AG09309 (cell line): ENCODE data around the gene YWHAH.

Experiments used
- DNase-seq: peaks from one replicate; pipeline ENCODE4 v3.0.0-alpha.2; 2010; ENCODE audit warnings: low read depth
- H3K4me3 ChIP-seq: 2 replicates; pipeline ENCODE4 v1.5.1; 2011; ENCODE audit warnings: mild to moderate bottlenecking, low read depth, low read length, moderate library complexity; ENCODE audit not compliant: control insufficient read depth
- TF ChIP-seq, protein P1 (sequence below): IDR thresholded peaks from 2 replicates; pipeline ENCODE4 v1.5.1; 2011; ENCODE audit warnings: mild to moderate bottlenecking, low read depth, low read length, inconsistent platforms; ENCODE audit not compliant: insufficient read depth, control insufficient read depth; ENCODE audit errors: missing control alignments

The YWHAH gene

DNA sequence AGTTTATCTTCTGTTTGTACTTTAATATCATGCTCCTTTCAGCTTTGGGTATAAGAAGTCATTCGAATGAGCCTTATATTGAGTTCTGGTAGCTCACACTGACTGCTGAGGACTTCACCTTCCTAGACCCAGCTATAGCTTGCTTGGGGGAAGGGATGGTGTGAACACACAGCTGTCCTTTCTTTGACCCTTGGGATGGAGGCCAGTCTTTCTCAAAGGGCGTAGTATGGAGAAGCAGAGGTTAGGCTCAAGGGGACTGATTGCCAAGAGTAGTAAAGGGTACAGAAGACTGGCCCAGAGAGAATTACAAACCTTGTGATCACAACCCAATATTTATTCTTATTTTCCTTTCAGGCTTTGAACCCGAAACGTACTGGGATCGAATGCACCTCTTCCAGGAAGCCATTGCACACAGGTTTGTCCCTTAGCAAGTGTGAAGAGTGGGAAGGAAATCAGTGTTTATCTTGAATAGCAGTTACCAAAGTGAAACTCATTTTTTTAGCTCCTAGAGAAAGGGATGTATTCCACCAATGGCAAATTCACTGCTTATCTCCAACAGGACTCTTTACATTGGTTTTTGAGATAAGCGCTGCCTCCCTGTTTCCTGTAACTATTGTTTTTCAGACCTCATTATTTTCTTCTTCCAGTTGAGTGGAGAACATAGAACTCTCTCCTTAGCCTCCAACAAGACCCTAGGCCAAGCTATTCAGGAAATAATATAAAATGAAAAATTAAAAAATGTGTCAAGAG lies 42.8 kb upstream of the YWHAH start:
- DNase-seq, result no peak
- TF ChIP-seq, protein P1, sequence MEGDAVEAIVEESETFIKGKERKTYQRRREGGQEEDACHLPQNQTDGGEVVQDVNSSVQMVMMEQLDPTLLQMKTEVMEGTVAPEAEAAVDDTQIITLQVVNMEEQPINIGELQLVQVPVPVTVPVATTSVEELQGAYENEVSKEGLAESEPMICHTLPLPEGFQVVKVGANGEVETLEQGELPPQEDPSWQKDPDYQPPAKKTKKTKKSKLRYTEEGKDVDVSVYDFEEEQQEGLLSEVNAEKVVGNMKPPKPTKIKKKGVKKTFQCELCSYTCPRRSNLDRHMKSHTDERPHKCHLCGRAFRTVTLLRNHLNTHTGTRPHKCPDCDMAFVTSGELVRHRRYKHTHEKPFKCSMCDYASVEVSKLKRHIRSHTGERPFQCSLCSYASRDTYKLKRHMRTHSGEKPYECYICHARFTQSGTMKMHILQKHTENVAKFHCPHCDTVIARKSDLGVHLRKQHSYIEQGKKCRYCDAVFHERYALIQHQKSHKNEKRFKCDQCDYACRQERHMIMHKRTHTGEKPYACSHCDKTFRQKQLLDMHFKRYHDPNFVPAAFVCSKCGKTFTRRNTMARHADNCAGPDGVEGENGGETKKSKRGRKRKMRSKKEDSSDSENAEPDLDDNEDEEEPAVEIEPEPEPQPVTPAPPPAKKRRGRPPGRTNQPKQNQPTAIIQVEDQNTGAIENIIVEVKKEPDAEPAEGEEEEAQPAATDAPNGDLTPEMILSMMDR, result no peak
- H3K4me3 ChIP-seq, result no peak overlapping the region

DNA sequence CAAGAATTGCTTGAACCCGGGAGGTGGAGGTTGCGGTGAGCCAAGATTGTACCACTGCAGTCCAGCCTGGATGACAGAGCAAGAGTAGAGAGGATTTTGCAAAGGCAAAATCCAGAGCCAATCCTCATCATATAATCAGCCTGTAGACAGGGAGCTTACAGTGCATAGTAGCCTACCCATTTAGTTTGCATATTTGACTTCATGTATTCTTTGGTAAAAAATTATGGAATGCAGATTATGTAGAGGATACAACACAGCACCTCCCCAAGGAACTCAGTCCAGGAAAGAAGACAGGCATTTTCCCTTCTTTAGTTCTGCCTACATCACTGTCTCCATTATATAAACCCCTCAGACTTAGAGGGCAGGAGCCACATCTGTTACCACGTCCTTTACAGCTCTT lies 39.7 kb upstream of the YWHAH start:
- DNase-seq, result no peak
- TF ChIP-seq, protein P1, result no peak
- H3K4me3 ChIP-seq, result no peak overlapping the region

DNA sequence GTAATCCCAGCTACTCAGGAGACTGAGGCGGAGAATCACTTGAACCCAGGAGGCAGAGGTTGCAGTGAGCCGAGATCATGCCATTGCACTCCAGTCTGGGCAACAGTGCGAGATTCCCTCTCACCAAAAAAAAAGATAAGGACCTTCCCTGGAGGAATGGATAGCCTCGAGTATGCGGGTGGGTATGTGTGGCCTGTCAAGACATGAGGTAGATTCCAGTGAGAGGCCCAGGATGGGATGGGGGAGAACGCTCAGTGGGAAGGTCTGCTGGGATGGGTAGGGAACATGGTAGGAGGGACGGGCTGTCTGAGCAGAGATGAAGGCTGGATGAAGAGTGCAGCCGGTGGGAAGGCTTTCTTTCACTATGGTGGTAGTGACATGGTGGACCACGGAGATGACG lies 39.0 kb upstream of the YWHAH start:
- no peak for DNase-seq
- H3K4me3 ChIP-seq, result no peak overlapping the region
- TF ChIP-seq, protein P1, result no peak

DNA sequence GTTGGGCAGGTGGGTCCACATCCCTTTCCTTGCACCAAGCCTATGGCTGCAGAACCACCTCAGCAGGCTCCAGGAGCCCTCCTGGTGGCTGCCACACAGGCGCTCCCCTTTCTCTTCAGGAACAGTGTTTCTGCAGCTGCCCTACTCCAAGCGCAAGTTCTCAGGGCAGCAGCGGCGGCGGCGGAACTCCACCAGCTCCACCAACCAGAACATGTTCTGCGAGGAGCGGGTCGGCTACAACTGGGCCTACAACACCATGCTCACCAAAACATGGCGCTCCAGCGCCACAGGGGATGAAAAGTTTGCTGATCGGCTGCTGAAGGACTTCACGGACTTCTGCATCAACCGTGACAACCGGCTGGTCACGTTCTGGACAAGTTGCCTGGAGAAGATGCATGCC lies 38.2 kb upstream of the YWHAH start:
- H3K4me3 ChIP-seq, result no peak overlapping the region
- DNase-seq, result no peak
- TF ChIP-seq, protein P1, result no peak

DNA sequence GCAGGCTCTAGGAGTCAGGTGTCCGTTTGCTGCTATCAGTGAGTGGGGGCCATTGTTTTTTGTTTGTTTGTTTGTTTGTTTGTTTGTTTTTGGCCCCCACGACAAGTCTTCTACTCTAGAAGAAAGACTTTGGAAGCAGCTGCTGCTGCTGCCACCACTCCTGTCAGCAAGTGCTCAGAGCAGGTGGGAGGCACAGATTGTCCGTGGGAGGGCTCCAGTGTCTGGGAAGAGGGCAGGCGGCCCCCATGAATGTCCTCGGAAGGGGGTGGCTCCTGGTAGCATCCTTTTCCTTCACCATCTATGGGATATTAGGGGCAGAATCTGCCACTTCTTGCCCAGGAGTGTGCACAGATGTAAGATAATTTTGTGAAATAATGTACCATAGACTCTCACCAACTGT lies 37.8 kb upstream of the YWHAH start:
- H3K4me3 ChIP-seq, result no peak overlapping the region
- TF ChIP-seq, protein P1, result no peak
- no peak for DNase-seq

DNA sequence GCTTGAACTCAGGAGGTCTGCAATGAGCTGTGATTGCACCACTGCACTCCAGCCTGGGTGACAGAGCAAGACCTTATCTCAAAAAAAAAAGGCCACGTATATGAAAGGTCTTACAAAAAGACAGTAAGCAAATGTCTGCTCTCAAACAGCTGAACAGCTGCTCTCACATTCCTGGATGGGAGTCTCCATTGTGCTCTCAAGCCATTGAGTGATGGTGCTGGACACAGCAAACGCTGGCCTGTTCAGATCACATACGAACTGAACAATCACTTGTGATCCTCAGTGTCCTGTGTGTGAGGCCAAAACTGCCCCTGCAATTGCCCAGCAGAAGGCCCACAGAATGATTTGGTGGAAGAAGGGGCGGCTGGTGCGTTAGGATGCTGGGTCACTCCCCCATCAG lies 34.4 kb upstream of the YWHAH start:
- H3K4me3 ChIP-seq, result no peak overlapping the region
- TF ChIP-seq, protein P1, result no peak
- no peak for DNase-seq
